ELR (cell line): Measurements from ENCODE around the gene CADM1.

Source experiments
- DNase-seq: peaks from one replicate; pipeline ENCODE4 v3.0.0-alpha.2; 2015; ENCODE audit warnings: low read depth

The CADM1 gene

GRCh38 chr11:115148691-115149090 lies 355.5 kb downstream of the CADM1 start:
- DNase-seq: no peak

GRCh38 chr11:115148101-115148500 lies 356.1 kb downstream of the CADM1 start:
- DNase-seq: no peak

- no peak for DNase-seq
Measured at GRCh38 chr11:115147243-115147807, 356.9 kb downstream of the CADM1 start.

DNA sequence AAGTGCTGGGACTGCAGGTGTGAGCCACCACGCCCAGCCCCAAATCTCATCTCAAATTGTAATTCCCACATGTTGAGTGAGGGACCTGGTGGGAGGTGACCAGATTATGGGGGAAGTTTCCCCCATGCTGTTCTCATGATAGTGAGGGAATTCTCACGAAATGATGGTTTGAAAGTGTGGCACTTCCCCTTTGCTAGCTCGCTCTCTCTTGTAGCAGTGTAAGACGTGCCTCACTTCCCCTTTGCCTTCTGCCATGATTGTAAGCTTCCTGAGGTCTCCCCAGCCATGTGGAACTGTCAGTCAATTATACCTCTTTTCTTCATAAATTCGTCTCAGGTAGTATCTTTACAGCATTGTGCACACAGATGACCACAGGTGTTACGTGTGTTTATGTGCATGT lies 357.8 kb downstream of the CADM1 start:
- DNase-seq: no peak

- DNase-seq: no peak
Measured at GRCh38 chr11:115145324-115145723, 358.9 kb downstream of the CADM1 start.

GRCh38 chr11:115144914-115145313 lies 359.3 kb downstream of the CADM1 start:
- DNase-seq: no peak

GRCh38 chr11:115144014-115144413 lies 360.2 kb downstream of the CADM1 start:
- no peak for DNase-seq

DNA sequence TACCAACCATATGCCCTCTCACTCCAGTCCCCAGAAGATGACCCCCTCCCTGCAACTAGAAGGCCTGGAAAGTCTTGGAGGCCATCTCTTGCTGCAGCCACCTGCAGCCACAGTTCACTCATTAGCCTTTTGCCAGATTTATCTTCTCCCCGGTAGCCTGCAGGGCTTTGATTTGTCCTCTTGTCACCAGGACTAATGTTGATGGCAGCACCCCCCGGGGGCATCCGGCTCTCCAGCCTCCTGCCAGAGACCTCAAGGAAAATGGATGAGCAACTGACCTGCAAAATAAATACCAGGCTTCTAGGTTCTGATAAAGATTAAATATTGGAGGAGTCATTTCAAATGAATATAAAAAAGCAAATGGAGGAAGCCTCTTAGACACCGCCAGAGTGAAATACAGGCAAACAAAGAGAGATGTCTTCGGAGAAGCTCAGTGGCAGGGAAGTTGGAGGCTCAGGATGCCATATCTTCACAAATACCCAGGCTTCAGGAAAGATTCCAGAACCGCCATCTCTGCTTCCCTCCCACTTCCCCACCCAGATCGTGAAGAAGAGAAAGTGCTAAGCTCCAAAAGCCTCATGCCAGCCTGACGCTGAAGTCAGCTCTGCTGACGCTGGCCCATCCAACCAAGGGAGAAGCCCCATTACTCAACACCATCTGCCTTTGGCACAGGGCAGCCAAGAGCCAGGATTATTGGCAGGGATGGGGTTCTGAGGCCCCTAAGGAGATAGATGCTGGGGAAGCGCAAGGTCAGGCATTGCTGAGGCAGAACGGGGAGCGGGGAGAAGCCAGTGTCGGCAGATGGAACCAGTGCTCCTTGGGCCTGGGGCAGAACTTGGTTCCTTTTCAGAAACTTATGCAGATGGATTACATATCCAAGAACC lies 362.7 kb downstream of the CADM1 start:
- no peak for DNase-seq

DNA sequence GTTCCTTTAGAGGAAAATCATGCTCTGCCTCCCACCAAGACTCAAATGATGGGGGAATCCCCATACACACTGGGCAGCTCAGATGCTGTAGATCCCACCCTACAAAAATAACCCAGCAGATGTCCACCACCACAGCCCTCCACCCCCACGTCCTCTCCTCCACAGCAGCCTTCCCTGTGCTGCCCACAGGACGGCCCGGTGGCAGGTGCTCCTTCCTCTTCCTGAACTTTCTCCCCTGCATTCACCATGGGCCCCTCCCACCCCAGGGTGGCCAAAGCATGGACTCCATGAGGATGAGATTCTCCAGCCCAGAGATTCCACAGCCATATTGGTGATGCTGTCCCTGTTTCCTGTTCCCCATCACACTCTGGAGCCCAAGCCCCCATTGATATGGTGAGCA lies 368.3 kb downstream of the CADM1 start:
- DNase-seq: no peak

DNA sequence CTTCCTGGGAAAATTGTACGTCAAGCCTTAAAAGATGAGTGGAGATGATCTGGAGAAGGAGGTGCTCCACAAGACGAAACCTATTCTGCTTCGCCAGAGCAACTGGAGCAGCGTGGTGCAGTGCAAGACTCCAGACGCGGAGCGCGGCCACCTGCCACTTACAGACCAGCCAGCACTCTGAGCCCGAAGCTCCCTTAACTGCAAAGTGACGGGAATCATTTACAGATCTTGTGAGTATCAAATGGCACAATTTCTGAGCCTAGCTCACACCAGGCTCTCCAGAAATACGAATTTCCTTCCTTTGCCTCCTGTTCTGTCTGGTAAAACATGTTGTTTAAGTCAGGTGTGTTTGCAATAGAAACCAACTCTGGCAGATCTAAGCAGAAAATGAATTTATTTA lies 369.3 kb downstream of the CADM1 start:
- DNase-seq: no peak

DNA sequence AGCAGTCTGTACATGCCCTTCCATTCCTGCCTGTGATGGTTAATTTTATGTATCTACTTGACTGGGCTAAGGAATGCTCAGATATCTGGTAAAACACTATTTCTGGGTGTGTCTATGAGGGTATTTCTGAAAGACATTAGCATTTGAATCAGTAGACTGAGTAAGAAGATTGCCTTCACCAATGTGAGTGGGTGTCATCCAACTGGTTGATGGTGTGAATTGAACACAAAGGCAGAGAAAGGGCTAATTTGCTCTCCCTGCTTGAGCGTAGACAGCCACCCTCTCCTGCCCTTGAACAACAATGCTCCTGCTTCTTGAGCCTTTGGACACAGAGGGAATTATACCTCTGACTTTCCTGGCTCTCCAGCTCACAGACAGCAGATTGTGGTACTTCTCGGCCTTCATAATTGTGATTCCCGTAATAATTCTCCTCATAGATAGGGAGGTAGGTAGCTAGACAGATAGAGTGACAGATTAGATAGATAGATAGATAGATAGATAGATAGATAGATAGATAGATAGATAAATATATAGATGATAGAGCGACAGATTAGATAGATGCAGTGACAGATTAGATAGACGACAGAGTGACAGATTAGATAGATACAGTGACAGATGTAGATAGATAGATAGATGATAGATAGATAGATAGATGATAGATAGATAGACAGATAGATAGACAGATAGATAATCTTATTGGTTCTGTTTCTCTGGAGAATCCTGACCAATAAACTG lies 370.6 kb downstream of the CADM1 start:
- DNase-seq: no peak

DNA sequence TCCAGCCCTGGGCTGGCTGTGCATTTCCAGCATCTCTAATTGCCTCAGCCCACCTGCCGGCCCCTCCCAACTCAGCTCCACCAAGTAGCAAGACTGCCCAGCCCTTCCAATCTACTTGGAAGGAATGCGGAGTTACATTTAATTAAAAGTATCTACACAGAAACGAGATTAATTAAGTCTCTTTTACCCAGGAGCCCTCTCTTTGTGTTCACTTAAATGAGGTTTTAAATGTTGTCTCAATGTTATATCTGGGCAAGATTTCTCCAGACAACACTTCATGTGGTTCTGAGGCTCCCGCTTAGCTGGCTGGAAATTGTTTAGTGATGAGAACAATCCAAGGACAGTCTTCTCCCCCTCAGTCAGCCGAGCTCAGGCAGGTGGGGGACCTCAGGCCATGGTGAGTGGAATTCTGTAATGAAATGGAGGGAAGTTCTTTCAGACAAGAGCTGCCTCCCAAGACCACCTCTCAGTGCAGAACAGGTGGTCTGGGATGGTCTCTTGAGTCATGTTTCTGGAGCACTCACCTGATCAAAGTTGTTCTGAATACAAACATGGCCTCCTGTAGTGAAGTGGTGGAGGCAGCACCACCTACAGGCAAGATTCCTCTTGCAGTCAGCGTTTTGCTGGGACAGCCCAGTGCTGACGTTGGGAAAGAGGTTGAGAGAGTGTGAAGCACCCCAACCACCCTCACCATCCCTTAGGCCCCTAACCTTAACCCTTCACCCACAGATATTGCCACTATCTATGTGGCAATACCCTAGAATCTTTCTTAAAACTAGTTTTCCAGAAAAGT lies 371.6 kb downstream of the CADM1 start:
- no peak for DNase-seq

DNA sequence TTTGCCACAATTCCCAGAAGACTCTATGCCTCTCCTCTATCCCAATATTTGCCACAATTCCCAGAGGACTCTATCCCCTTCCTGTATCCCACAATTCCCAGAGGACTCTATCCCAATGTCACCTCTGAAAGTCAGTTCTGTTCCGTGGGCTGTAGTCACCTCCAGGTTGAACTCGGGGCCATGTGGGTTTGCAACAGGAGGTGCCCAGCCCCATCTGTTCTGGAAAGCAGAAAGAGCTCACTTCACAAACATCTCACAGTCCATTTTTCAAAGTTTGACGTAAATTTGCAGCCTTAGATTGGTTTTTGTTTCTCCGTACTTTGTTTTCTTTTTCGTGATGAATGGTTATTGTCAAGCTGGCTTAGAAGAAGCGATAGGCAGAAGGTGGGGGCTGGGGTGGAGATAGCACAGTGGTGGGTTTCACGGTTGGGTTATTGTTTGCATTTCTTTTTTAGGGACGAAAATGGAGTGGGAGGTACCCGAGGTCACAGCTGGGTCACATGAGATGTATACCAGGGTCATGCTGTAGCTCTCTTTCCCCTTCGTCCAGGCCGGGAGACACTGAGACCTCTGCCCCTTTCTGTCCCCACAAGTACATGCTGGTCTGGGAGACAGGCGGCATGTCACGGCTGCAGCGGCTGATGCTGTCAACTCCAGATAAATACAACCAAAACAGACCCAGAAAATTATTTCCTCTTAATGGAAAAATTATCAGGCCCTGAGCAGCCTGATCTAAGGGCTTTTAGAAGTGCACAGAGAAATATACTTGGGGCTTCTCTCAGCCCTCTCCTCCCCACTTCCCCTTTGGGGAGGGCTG lies 374.5 kb downstream of the CADM1 start:
- DNase-seq: no peak

DNA sequence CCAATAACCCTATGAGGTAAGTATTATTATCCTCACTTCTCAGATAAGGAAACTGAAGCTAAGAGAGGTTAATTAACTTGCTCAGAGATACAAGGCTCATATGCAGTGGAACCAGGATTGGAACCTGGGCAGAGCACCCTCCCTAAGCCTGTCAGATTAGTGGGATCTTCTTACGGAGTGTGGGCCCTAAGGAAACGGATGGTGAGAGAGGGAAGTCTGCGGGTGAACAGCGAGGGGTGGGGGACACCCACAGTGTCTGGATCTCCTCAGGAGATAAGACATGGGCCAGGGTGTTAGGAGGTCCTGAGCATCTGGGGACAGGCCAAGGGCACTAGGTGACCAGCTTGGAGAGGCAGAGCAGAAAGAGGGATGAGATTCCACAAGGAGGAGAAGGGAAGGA lies 376.0 kb downstream of the CADM1 start:
- no peak for DNase-seq

GRCh38 chr11:115127790-115128189 lies 376.4 kb downstream of the CADM1 start:
- no peak for DNase-seq

GRCh38 chr11:115126515-115127208 lies 377.6 kb downstream of the CADM1 start:
- DNase-seq: no peak

DNA sequence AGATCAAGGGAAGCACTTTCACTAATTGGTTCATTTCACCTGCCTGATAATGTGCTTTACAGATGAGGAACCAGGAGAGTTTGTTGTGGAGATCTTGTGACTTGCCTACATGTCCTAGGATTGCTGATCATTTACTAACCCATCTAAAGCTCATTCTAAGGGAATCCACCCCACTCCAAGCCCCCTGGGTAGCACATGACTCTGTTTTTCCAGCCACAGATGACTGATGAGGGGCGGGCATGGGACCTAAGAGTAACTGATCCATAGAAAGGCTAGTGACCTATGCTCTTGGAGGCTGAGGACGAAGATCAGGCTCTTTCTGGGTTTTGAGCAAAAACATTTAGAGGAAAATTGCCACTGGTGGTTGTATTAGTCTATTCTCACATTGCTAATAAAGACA lies 378.1 kb downstream of the CADM1 start:
- no peak for DNase-seq

- no peak for DNase-seq
Measured at GRCh38 chr11:115124786-115125185, 379.4 kb downstream of the CADM1 start.

DNA sequence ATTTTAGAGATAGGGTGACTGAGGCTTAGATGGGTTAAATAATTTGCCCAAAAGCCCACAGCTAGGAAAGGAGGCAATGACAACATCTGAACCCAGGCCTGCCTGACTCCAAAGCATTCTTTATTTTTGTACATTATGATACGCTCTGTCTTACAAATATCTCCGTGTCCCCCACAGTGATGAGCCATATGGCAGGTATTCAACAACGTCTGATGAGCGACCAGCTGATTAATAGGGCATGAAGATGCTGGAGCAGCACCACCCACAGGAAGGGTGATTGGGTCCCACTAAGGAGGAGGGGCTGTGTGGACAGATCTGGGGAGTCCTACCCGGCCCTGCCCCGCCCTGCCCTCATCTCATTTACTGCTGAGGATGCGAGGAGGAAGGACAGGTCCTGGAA lies 380.6 kb downstream of the CADM1 start:
- DNase-seq: no peak

DNA sequence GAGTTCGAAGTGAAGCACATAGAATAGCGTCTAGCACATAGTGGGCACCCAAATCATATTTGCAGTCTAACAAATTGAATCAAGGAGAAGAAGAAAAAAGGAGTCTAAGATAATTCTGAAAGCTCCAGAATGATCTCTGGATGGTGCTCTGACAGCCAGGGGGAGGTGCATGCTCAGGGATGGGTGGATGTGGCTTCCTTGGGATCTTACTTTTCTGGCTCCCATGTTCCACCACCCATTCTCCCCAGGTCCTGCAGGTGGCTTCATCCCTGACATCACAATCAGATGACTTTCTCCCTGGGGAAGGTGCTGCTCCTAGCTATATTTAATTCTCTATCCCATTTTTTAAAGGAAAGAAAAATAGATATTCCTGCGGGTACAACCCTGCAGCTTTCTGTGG lies 381.9 kb downstream of the CADM1 start:
- no peak for DNase-seq
